GM18499 (cell line): ENCODE data around the gene PTPRT.
"Not testable (repeated sequence)": the region's sequence is repeated elsewhere in the genome, so short reads cannot be mapped to it uniquely, and the experiment has no call there.

ENCODE experiments used
- ATAC-seq: cut with Tn5 transposase; IDR thresholded peaks from one replicate; pipeline ENCODE4 v1.9.1; 2021; ENCODE audit warnings: moderate number of reproducible peaks; ENCODE audit not compliant: insufficient read depth, unreplicated experiment

Gene PTPRT

DNA sequence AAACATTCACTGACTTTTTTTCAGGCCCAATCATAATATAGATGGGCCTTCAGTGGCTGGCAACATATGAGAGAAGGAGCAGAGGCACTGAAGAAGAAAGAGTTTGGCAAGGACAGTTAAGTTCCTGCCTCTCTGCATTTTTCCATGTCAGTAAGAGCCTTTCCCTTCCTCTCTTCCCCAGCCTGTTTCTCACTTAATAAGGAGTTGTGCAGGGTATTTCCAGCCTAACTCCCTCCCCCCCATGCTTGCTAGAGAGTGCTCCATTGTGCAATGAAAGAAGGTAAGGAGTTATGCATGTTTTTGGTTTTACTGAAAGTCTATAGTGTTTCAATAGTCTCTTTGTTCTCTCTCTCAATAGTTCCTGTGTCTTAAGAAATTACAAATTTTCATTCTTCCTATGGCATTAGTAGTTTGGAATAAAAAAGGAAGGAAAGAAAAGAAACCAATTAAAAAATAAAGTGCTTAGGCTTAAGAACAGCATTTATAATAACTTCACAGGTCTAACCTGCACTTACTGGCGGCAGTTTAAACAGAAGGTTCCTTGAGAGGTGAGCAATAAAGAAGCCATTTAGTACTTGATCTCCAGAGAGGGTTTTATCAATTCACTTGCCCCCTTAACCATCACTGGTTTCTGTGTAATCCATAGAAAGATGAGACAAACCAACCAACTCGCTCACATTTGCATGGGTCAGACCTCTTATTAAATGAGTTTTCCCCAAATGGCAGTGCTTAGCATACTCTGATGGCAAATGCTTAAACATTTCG, 251.1 kb downstream of the PTPRT start:
- no peak for ATAC-seq

DNA sequence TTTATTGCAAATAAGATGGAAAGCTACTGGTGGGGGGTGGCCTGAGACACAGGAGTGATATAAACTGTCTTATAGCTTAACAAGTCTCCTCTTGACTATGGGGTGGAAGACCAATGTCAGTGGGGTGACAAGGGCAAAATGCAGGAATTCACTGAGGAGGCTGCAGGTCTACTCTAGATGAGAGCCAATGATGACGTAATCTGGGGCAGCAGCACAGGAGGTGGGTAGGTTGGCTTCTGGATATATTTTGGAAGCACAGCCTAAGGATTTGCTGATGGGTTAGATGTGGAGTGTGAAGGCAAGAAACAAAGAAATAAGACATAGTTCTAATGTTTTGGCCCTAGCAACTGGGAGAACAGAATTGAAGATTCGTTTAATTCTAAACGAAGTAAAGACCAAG, 253.2 kb downstream of the PTPRT start:
- ATAC-seq = no peak

DNA sequence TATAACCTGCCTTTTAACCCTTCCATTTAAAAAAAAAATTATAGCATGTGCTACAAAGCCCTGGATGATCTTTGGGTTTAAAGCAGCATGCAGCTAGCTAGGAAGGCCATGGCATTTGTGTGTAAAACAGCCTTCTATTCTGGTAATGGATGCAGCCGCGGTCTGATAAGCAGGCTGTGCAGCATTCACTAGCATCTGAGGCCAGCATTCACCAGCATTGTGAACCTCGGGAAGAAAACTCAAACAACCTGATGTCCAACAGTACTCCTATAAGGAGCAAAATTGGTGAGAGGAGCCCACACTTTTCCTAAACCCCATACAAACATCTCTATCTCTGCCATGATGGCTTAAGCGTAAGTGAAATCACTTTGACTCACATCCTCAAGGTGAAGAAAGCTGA, 265.5 kb downstream of the PTPRT start:
- ATAC-seq = no peak

- ATAC-seq = no peak
These were observed 266.3 kb downstream of the PTPRT start for GRCh38 chr20:42923348-42923918.

- ATAC-seq = no peak
These were observed 268.9 kb downstream of the PTPRT start for GRCh38 chr20:42920776-42921175.

- no peak for ATAC-seq
These were observed 270.4 kb downstream of the PTPRT start for GRCh38 chr20:42919316-42919715.

DNA sequence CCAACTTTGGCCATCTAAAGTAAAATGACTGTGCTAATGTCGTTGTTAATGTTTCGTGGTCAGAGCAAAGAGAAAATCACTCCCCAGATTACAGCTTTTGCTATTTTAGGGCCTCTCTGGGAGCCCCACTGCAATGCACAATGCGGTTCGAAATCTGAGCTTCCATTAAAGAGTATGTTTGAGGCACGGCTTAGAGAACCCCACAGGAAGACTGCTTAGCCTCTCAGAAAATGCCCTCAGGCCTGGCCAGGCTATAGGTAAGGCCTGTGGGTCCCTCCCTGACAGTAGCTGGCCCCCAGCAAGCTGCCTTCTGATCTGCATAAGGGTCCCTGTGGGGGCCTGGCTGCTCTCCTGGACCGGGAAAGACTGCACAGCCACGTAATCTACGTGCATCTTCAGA, 274.6 kb downstream of the PTPRT start:
- no peak for ATAC-seq

DNA sequence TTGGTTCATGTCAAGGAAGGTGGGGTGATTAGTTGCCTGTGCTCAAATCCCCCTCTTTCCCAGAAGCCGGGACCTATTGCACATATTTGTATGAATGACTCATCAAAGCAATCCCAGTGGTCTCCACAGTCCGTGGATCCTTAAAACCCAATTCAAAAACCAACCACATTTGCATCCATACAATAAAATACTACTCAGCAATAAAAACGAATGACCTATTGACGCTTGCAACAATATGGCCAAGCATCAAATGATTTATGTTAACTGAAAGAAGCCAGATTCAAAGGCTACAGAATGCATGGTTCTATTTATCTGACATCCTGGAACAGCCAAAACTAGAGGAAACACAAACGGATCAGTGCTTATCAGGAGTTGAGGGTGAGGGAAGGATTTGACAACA, 275.4 kb downstream of the PTPRT start:
- no peak for ATAC-seq

DNA sequence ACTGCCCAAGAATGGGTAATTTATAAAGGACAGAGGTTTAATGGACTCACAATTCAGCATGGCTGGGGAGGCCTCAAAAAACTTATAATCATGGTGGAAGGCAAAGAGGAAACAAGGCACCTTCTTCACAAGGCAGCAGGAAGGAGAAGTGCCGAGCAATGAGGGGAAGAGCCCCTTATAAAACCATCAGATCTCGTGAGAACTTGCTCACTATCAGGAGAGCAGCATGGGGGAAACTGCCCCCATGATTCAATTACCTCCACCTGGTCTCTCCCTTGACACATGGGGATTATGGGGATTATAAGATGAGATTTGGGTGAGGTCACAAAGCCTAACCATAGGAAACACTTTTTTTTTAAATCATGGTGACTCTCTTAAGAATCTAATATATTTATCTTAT, 278.9 kb downstream of the PTPRT start:
- ATAC-seq = not testable (repeated sequence)

DNA sequence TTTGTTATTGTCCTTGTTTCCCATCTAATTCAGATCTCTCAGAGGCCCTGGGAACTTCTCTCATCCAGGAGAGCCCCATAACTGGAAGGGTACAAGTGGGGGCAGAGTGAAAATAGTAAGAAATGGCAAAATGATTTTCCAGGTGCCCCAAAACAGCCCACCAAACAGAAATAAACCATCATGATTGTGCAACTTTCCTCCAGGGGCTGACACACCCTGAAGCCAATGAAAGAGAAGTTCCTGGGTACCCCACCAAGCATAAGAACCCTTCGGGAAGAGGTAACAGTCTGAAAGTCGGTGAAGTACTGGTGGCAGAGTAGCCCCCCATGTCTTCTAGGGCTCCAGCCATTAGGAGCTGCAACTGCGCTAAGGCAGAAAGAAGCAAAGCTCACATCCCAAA, 282.0 kb downstream of the PTPRT start:
- ATAC-seq = no peak

DNA sequence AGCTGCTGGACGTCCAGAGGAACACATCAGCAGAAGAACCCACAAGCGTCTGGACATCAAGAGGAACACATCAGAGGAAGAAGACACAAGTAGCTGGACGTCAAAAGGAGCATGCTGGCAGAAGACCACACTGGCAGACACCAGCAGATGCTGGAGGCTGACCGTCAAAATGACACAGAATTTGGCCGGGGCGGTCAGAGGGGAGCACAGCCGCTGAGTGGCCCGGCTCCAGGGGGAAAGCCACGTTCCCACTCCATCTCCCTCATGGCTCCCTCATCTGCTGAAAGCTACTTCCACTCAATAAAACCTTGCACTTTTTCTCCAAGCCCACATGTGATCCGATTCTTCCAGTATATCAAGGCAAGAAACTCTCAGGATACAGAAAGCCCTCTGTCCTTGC, 283.6 kb downstream of the PTPRT start:
- ATAC-seq = no peak

GRCh38 chr20:42902509-42902908, 287.2 kb downstream of the PTPRT start:
- ATAC-seq = no peak

DNA sequence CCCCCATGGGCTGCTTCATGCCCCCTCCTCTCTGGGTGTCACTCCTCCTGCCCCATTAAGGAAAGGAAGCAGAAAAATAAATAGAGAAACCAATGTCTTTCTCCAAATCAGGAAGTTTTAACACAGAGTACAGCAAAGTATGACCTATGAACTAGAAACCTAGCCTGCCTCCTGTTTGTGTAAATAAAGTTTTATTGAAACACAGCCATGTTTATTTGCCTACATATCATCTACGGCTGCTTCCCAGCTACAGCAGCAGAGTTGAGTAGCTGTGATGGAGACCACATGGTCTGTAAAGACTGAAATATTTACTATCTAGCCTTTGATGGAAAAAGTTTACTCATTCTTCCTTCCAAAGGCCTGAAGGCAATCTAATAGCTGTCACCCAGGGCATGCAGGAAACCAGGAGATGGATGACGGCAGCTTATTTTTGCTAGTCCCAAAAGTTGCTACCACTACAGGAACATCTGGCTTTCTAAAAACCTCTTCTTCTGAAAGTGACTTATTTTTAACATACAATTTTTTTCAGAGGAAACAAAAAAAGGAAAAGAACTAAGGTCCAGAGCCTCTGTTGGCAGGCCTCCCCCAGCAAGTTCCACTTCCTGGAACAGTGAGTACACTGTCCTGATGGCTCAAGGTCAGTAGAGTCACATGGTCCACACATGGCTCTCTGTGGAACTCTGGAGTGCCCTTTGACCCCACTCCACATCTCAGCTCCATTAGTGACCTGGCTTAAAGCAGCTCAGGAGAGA, 287.8 kb downstream of the PTPRT start:
- ATAC-seq = no peak

DNA sequence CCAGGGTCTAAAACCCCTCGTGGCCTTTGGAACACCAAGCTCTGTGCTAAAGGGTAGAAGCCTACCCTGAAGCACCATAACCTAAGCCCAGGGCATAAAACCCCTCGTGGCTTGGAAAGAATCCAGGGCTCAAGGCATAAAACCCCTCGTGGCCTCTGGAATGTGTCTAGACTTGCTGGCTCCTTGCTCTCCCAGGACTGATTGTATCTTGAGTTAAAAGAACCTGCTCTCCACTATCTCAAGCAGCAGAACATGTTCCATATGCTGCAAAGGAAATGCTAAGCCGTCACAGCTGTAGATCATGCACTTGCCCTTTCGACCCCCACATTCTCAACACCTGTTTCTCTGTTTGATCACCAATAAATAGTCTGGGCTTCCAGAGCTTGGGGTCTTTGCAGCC, 288.9 kb downstream of the PTPRT start:
- not testable (repeated sequence) for ATAC-seq

- no peak for ATAC-seq
These were observed 294.7 kb downstream of the PTPRT start for GRCh38 chr20:42895020-42895419.

- ATAC-seq = no peak
These were observed 295.2 kb downstream of the PTPRT start for GRCh38 chr20:42894483-42894882.

GRCh38 chr20:42889517-42889916, 300.2 kb downstream of the PTPRT start:
- no peak for ATAC-seq

DNA sequence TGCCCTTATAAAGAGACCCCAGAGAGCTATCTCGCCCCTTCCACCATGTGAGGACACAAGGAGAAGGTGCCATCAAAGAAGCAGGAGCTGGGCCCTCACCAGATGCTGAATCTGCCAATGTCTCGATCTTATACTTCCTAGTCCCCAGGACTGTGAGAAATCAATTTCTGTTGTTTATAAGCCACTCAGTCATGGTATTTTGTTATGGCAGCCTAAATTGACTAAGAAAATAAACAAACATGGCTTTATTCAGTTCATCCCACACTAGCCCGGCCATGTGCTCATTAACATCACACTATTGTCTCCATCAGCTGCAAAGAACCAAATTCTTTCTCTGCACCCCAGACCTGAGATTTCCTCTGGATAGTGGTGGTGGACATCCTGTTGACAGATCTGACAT, 302.4 kb downstream of the PTPRT start:
- ATAC-seq = no peak

DNA sequence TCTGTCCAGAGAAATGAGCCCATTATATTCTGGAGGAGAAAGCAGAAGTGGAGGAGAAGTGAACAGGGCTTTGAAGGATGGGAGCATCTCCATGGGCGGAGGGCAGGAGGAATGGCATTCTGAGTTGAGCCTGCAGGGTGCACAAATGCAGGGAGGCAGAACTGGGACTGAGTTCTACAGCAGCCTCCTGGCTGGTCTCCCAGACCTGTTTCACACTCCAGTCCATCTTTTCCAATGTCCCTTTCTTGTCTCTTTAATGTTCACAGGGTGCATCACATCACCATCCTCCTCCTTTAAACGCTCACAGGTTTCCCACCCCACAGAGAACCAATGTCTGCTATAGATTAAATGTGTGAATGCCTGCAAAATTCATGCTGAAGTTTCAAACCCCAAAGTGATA, 302.9 kb downstream of the PTPRT start:
- ATAC-seq = no peak

- no peak for ATAC-seq
These were observed 303.7 kb downstream of the PTPRT start for GRCh38 chr20:42886046-42886445.

- ATAC-seq = no peak
These were observed 314.1 kb downstream of the PTPRT start for GRCh38 chr20:42875581-42875980.

DNA sequence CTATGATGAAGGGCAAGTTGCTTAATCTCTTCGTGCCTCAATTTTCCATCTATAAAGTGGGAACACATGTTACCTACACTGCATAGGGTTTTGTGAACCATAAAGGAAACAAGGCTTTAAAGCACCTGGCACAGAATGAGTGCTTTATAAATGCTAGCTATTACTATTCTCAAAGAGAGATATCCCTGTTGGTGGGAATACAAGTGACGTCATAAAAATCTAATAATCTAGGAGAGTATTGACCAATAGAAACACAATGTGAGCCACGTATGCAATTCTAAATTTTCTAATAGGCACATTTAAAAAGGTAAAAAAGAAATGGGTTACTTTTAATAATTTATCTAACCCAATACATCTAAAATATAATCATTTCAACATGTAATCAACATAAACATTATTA, 316.4 kb downstream of the PTPRT start:
- no peak for ATAC-seq
